ENCODE measurements around the gene OTX1. TPM values are rescaled to one million over a fixed set of nuclear protein-coding genes. Genes with fewer than 3 reads are reported as not detected.

Gene OTX1
- total RNA-seq, 1 experiment from 2014 or later, result 13.1 TPM

GRCh38 chr2:63049970-63050333 is 678 bp upstream of the OTX1 start:
- peak overlapping the region; percentile 67 to 97 for H3K4me3 ChIP-seq (replicated peaks in 1 of 2; ENCODE audit: low read depth in 1 of 2, low read length in 2 of 2)
- RAD21 ChIA-PET (ENCODE audit: low non-redundant PET in 1 of 2, low total read pairs in 2 of 2, uncharacterized antibody in 2 of 2, unreplicated experiment in 2 of 2), result no interaction called here
- DNase-seq (ENCODE audit: low read depth, low spot score), result no peak
- peaks cover 13% of the 10 kb centered on the region; the same call in 1 of the 2 replicates for H3K79me2 ChIP-seq (ENCODE audit: insufficient read depth, low read length)
- H3K27me3 ChIP-seq (ENCODE audit: insufficient read depth, low read length), result no peaks in the 10 kb centered on the region
- ATAC-seq, result peak; percentile 55
- H3K4me2 ChIP-seq (ENCODE audit: low read length), result peak overlapping the region; percentile 81
- no peaks in the 10 kb centered on the region for H3K9me2 ChIP-seq (ENCODE audit: insufficient read depth)
- peak overlapping the region; percentile 76 for H3K9ac ChIP-seq (ENCODE audit: low read length)
- H4K20me1 ChIP-seq (ENCODE audit: insufficient read depth), result no peaks in the 10 kb centered on the region
- H2AFZ ChIP-seq (ENCODE audit: low read depth, low read length, poor library complexity, severe bottlenecking), result no peak overlapping the region
- H3K27ac ChIP-seq (ENCODE audit: low read depth, low read length), result peak overlapping the region; percentile 91
- H3K36me3 ChIP-seq (ENCODE audit: control insufficient read depth in 1 of 2, insufficient read depth in 2 of 2, low read length in 2 of 2), result peaks cover 3 to 4% of the 10 kb centered on the region in 2 experiments; a peak in 1 of 4 replicates
- no TSS peak for BruUV-seq (replicated peaks)
- peaks cover 4 to 18% of the 10 kb centered on the region in 2 experiments; a peak in 2 of 4 replicates for H3K4me1 ChIP-seq (ENCODE audit: control insufficient read depth in 1 of 2, insufficient read depth in 2 of 2, low read length in 2 of 2)
- CTCF ChIA-PET, result no interaction called here
- POLR2A ChIA-PET, result interaction anchor here (0.6 kb wide), 1 partner anchor 18 kb away, joined by 3 read pairs; no protein-coding TSS in a partner anchor
- TF ChIP-seq SIN3A (IDR thresholded peaks at IDR 0.05; ENCODE audit: low read depth), result peak; percentile 4; the same call in 1 of the 2 replicates
- no peak for TF ChIP-seq ELF1 (IDR thresholded peaks at IDR 0.05; ENCODE audit: borderline replicate concordance, low read depth)
- H3K9me3 ChIP-seq (ENCODE audit: control insufficient read depth in 1 of 2, insufficient read depth in 1 of 2, low read depth in 1 of 2, low read length in 2 of 2), result no peaks in the 10 kb centered on the region
- intact Hi-C loops (cut with micrococcal nuclease), result no loop called here

- POLR2A ChIA-PET, result no interaction called here
- H2AFZ ChIP-seq (ENCODE audit: low read depth, low read length, poor library complexity, severe bottlenecking), result peak overlapping the region; percentile 87
Measured at GRCh38 chr2:63051042-63051794, 588 bp downstream of the OTX1 start.

More at GRCh38 chr2:63051042-63051794, 588 bp downstream of the OTX1 start:
- TSS peak; percentile 36 for BruUV-seq (replicated peaks)
- peak overlapping the region; percentile 98 for H3K9ac ChIP-seq (ENCODE audit: low read length)
- ATAC-seq, result peak; percentile 4; the same call in 1 of the 2 replicates
- TF ChIP-seq RAD21 (IDR thresholded peaks at IDR 0.05; ENCODE audit: low read depth) (no peak), SRF (IDR thresholded peaks at IDR 0.05; ENCODE audit: low read depth) (no peak), EZH2phosphoT487 (IDR thresholded peaks at IDR 0.05; ENCODE audit: borderline replicate concordance) (no peak)
- DNase-seq (ENCODE audit: low read depth, low spot score), result no peak
- no peaks in the 10 kb centered on the region for H3K9me3 ChIP-seq (ENCODE audit: control insufficient read depth in 1 of 2, insufficient read depth in 1 of 2, low read depth in 1 of 2, low read length in 2 of 2)
- ChIA-PET RAD21 (ENCODE audit: low non-redundant PET in 1 of 2, low total read pairs in 2 of 2, uncharacterized antibody in 2 of 2, unreplicated experiment in 2 of 2) (no interaction called here), CTCF (no interaction called here)
- intact Hi-C loops (cut with micrococcal nuclease), result no loop called here
- no peaks in the 10 kb centered on the region for H3K27me3 ChIP-seq (ENCODE audit: insufficient read depth, low read length)
- no peaks in the 10 kb centered on the region for H4K20me1 ChIP-seq (ENCODE audit: insufficient read depth)
- peak overlapping the region; percentile 98 for H3K4me2 ChIP-seq (ENCODE audit: low read length)
- peaks cover 4 to 18% of the 10 kb centered on the region in 2 experiments; a peak in 2 of 4 replicates for H3K4me1 ChIP-seq (ENCODE audit: control insufficient read depth in 1 of 2, insufficient read depth in 2 of 2, low read length in 2 of 2)
- peaks cover 13% of the 10 kb centered on the region; the same call in 1 of the 2 replicates for H3K79me2 ChIP-seq (ENCODE audit: insufficient read depth, low read length)
- peak overlapping the region; percentile 51 for H3K27ac ChIP-seq (ENCODE audit: low read depth, low read length)
- H3K36me3 ChIP-seq (ENCODE audit: control insufficient read depth in 1 of 2, insufficient read depth in 2 of 2, low read length in 2 of 2), result peaks cover 3 to 4% of the 10 kb centered on the region in 2 experiments; a peak in 1 of 4 replicates
- H3K9me2 ChIP-seq (ENCODE audit: insufficient read depth), result no peaks in the 10 kb centered on the region
- H3K4me3 ChIP-seq (replicated peaks in 1 of 2; ENCODE audit: low read depth in 1 of 2, low read length in 2 of 2), result peak overlapping the region; percentile 97 to 99
